Measurements from ENCODE around the gene TOMM40L.
"Not testable (repeated sequence)": the region's sequence is repeated elsewhere in the genome, so short reads cannot be mapped to it uniquely, and the experiment has no call there.

Gene TOMM40L

DNA sequence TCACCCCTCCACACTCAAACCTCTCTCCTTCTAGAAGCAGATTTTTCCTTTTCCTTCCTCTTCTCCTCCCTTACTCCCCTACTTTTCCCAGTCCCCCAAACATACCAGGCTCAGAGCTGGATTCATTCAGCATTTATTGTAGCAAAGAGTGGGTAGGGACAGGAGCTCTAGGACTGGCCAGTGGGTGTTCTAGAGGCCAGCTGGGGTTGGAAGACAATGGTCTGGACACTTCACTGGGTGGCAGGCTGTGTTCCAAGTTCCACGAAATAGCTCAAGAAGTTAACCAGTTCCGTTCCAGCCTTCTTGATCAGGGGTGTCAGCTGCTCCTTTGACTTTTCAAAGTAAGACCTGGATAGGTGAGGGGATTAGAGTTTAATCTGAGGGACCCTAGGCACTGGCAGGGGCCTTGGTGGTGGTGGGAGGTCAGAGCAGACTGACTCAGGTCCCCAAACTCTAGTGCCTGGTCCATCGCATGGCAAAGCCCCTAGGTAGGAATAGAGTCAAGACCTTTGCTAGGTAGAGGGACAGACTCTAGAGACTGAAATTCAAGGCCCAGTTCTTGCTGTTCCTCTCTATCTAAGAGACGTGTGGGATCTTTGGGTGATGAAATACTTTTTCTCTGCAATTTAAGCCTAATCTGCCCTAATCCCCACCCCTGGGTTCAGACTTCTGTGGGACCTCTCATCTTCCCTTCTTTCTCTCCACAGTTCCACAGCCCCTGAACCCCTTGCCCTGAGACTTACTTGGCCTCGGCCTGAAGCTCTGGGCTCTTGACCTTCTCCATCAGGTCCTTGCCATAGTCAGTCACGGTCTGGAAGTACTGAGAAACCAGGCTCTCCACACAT is 3.5 kb upstream of the TOMM40L start:
- Histone ChIP-seq H2AFZ (ENCODE audit: low read depth) (no peak overlapping the region), H3K27me3 (ENCODE audit: insufficient read depth, low read depth) (no peaks in the 10 kb centered on the region), H4K20me1 (ENCODE audit: insufficient read depth) (no peaks in the 10 kb centered on the region), H3K4me1 (ENCODE audit: low read depth, poor library complexity, severe bottlenecking) (peaks cover 26% of the 10 kb centered on the region), H3K27ac (no peak overlapping the region), H3K4me3 (IDR thresholded peaks at IDR 0.05; ENCODE audit: insufficient read depth, low read depth, low read length) (no peak overlapping the region), H3K36me3 (ENCODE audit: insufficient read depth) (no peaks in the 10 kb centered on the region), H3K79me2 (ENCODE audit: insufficient read depth, low read depth) (peaks cover 10% of the 10 kb centered on the region), H3K9ac (no peak overlapping the region), H3K4me2 (no peak overlapping the region)
- TF ChIP-seq CTCF (conservative IDR thresholded peaks at IDR 0.05; ENCODE audit: low read depth, low read length) = no peak

GRCh38 chr1:161223805-161224694 is 1.8 kb upstream of the TOMM40L start:
- Histone ChIP-seq H3K79me2 (ENCODE audit: insufficient read depth, low read depth) (peaks cover 10% of the 10 kb centered on the region), H4K20me1 (ENCODE audit: insufficient read depth) (no peaks in the 10 kb centered on the region), H3K27me3 (ENCODE audit: insufficient read depth, low read depth) (no peaks in the 10 kb centered on the region), H3K4me1 (ENCODE audit: low read depth, poor library complexity, severe bottlenecking) (peaks cover 23% of the 10 kb centered on the region), H3K4me3 (IDR thresholded peaks at IDR 0.05; ENCODE audit: insufficient read depth, low read depth, low read length) (no peak overlapping the region), H2AFZ (ENCODE audit: low read depth) (no peak overlapping the region), H3K4me2 (no peak overlapping the region), H3K27ac (no peak overlapping the region), H3K36me3 (ENCODE audit: insufficient read depth) (no peaks in the 10 kb centered on the region), H3K9ac (no peak overlapping the region)
- TF ChIP-seq CTCF (conservative IDR thresholded peaks at IDR 0.05; ENCODE audit: low read depth, low read length) = no peak

DNA sequence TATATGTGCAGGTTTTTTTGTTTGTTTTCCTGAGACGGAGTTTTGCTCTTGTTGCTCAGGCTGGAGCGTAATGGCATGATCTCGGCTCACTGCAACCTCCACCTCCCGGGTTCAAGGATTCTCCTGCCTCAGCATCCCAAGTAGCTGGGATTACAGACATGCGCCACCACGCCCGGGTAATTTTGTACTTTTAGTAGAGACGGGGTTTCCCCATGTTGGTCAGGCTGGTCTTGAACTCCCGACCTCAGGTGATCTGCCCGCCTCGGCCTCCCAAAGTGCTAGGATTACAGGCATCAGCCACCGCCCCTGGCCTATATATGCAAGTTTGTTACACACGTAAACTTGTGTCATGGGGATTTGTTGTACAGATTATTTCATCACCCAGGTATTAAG is 1.2 kb upstream of the TOMM40L start:
- not testable (repeated sequence) for H3K9ac ChIP-seq; H3K36me3 ChIP-seq (ENCODE audit: insufficient read depth); H3K4me3 ChIP-seq (IDR thresholded peaks at IDR 0.05; ENCODE audit: insufficient read depth, low read depth, low read length); H3K79me2 ChIP-seq (ENCODE audit: insufficient read depth, low read depth); H4K20me1 ChIP-seq (ENCODE audit: insufficient read depth); H3K27me3 ChIP-seq (ENCODE audit: insufficient read depth, low read depth); H3K27ac ChIP-seq
- Histone ChIP-seq H2AFZ (ENCODE audit: low read depth) (peak overlapping the region; percentile 70; the same call in 1 of the 2 replicates), H3K4me1 (ENCODE audit: low read depth, poor library complexity, severe bottlenecking) (peaks cover 23% of the 10 kb centered on the region), H3K4me2 (peak overlapping the region; percentile 57)

DNA sequence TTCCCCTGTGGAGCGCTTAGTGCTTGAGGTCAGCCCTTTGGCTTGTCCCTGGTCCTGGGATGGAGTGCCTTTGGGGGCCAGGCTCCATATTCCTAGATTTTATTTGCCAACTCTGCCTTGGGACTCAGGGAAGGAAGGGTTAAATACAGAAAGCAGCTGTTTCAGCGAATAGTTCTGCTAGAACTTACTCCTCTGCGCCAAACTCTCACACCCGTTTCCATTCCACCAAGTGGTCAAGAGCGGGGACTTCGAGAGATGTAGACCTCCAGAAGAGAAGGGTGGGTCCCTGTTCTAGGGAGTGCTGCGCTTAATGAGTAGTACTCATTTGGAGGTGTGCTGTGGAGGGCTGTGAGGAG is 704 bp upstream of the TOMM40L start:
- Histone ChIP-seq H3K9ac (no peak overlapping the region), H3K27me3 (ENCODE audit: insufficient read depth, low read depth) (no peaks in the 10 kb centered on the region), H3K4me2 (peak overlapping the region; percentile 57), H3K36me3 (ENCODE audit: insufficient read depth) (peaks cover 3% of the 10 kb centered on the region; the same call in 1 of the 2 replicates), H3K79me2 (ENCODE audit: insufficient read depth, low read depth) (peaks cover 10% of the 10 kb centered on the region), H4K20me1 (ENCODE audit: insufficient read depth) (no peaks in the 10 kb centered on the region), H3K4me1 (ENCODE audit: low read depth, poor library complexity, severe bottlenecking) (peaks cover 23% of the 10 kb centered on the region), H3K4me3 (IDR thresholded peaks at IDR 0.05; ENCODE audit: insufficient read depth, low read depth, low read length) (no peak overlapping the region), H3K27ac (peak overlapping the region; percentile 16), H2AFZ (ENCODE audit: low read depth) (peak overlapping the region; percentile 70)
- TF ChIP-seq CTCF (conservative IDR thresholded peaks at IDR 0.05; ENCODE audit: low read depth, low read length) = no peak

All from KMS-11 (cell line).